ENCODE results near the gene SECISBP2.

- TF ChIP-seq USF2 (IDR thresholded peaks at IDR 0.05) (no peak), BHLHE40 (IDR thresholded peaks at IDR 0.05; ENCODE audit: low read depth, low read length) (no peak), CHD2 (IDR thresholded peaks at IDR 0.05; ENCODE audit: low read length, partially characterized antibody) (no peak), CTCF (IDR thresholded peaks at IDR 0.05) (no peak), POLR2A (IDR thresholded peaks at IDR 0.05; ENCODE audit: low read length) (no peak), PHF8 (IDR thresholded peaks at IDR 0.05; ENCODE audit: borderline replicate concordance, low read depth) (no peak), ESRRA (IDR thresholded peaks at IDR 0.05; ENCODE audit: borderline replicate concordance, low read length) (no peak), MAX (IDR thresholded peaks at IDR 0.05) (no peak), RFX5 (IDR thresholded peaks at IDR 0.05) (no peak), ZFP36 (IDR thresholded peaks at IDR 0.05; ENCODE audit: borderline replicate concordance, partially characterized antibody) (no peak), REST (IDR thresholded peaks at IDR 0.05) (no peak)
Measured at GRCh38 chr9:89274838-89275237, 43.5 kb upstream of the SECISBP2 start.
